Neural cell (in vitro differentiated cells): ENCODE results near the gene SPIN1. TPM values are rescaled to one million over a fixed set of nuclear protein-coding genes. Genes with fewer than 3 reads are reported as not detected.

Source experiments
- H2AFZ ChIP-seq: fragments of 200-600, 300-800 bp; sonication (generic), shearing (Covaris generic); 2 replicates; pipeline ENCODE4 v1.6.0; 2014; ENCODE audit warnings: low read depth, mild to moderate bottlenecking, antibody characterized with exemption, low read length, moderate library complexity
- H3F3A ChIP-seq: fragments of 200-600 bp; shearing (Covaris generic); 2 replicates; pipeline ENCODE4 v1.6.1; 2016; ENCODE audit warnings: mild to moderate bottlenecking, moderate library complexity, mixed read lengths, antibody characterized with exemption, low read length; ENCODE audit not compliant: insufficient read depth, poor library complexity, severe bottlenecking
- H3K27ac ChIP-seq: fragments of 200-600, 300-800 bp; sonication (generic), shearing (Covaris generic); 2 replicates; pipeline ENCODE4 v1.5.1; 2014; ENCODE audit warnings: mild to moderate bottlenecking, low read length, moderate library complexity
- H3K27me3 ChIP-seq: fragments of 300-800, 200-600 bp; sonication (generic), shearing (Covaris generic); 2 replicates; pipeline ENCODE4 v1.6.0; 2014; ENCODE audit warnings: mild to moderate bottlenecking, low read depth, low read length, moderate library complexity; ENCODE audit not compliant: insufficient read depth
- H3K36me3 ChIP-seq: fragments of 300-800, 200-600 bp; sonication (generic), shearing (Covaris generic); 2 replicates; pipeline ENCODE4 v1.5.1; 2014; ENCODE audit warnings: mild to moderate bottlenecking, antibody characterized with exemption, low read length, moderate library complexity; ENCODE audit not compliant: insufficient read depth
- H3K4me2 ChIP-seq: fragments of 300-800, 200-600 bp; sonication (generic), shearing (Covaris generic); 2 replicates; pipeline ENCODE4 v1.6.0; 2014; ENCODE audit warnings: mild to moderate bottlenecking, low read length
- H3K4me3 ChIP-seq: fragments of 300-800, 200-600 bp; sonication (generic), shearing (Covaris generic); 2 replicates; pipeline ENCODE4 v1.5.1; 2014; ENCODE audit warnings: mild to moderate bottlenecking, low read length, moderate library complexity
- H3K79me2 ChIP-seq: fragments of 200-600 bp; shearing (Covaris generic); replicated peaks from 2 replicates; pipeline ENCODE4 v1.6.0; 2014; ENCODE audit warnings: mild to moderate bottlenecking, low read length, moderate library complexity; ENCODE audit not compliant: insufficient read depth
- H3K9ac ChIP-seq: fragments of 300-800, 200-600 bp; sonication (generic), shearing (Covaris generic); 2 replicates; pipeline ENCODE4 v1.6.1; 2016; ENCODE audit warnings: mild to moderate bottlenecking, low read length, mixed read lengths
- H3K9me2 ChIP-seq: fragments of 200-600 bp; shearing (Covaris generic); 2 replicates; pipeline ENCODE4 v1.6.1; 2016; ENCODE audit warnings: mild to moderate bottlenecking, low read length, mixed read lengths; ENCODE audit not compliant: insufficient read depth
- H3K9me3 ChIP-seq: fragments of 200-600, 300-800 bp; sonication (generic), shearing (Covaris generic); 2 replicates; pipeline ENCODE4 v1.6.1; 2016; ENCODE audit warnings: mild to moderate bottlenecking, mixed run types, low read length, moderate library complexity, mixed read lengths
- H4K20me1 ChIP-seq: fragments of 200-600 bp; shearing (Covaris generic); 2 replicates; pipeline ENCODE4 v1.6.1; 2016; ENCODE audit warnings: mild to moderate bottlenecking, mixed run types; ENCODE audit not compliant: insufficient read depth
- EP300 ChIP-seq: fragments of 450-650 bp; conservative IDR thresholded peaks from 2 replicates; pipeline ENCODE4 v1.6.1; 2014; ENCODE audit warnings: antibody characterized with exemption, mild to moderate bottlenecking, moderate library complexity; ENCODE audit not compliant: poor library complexity, severe bottlenecking
- EZH2 ChIP-seq: fragments of 200-600, 300-800 bp; shearing (Covaris generic), sonication (generic); IDR thresholded peaks from 2 replicates; pipeline ENCODE4 v1.6.1; 2014; ENCODE audit warnings: antibody characterized with exemption, low read length, borderline replicate concordance, mild to moderate bottlenecking; ENCODE audit not compliant: insufficient read depth, poor library complexity, severe bottlenecking
- MXI1 ChIP-seq: fragments of 450-650 bp; conservative IDR thresholded peaks from 2 replicates; pipeline ENCODE4 v1.6.1; 2014; ENCODE audit warnings: antibody characterized with exemption, mild to moderate bottlenecking; ENCODE audit not compliant: poor library complexity, severe bottlenecking
- POLR2AphosphoS5 ChIP-seq: IDR thresholded peaks from 2 replicates; pipeline ENCODE4 v1.6.1; 2012
- RAD21 ChIP-seq: fragments of 450-650 bp; conservative IDR thresholded peaks from 2 replicates; pipeline ENCODE4 v1.6.1; 2014; ENCODE audit warnings: antibody characterized with exemption, mild to moderate bottlenecking, moderate library complexity
- SMC3 ChIP-seq: fragments of 450-650 bp; conservative IDR thresholded peaks from 2 replicates; pipeline ENCODE4 v1.6.1; 2014; ENCODE audit warnings: antibody characterized with exemption, mild to moderate bottlenecking, moderate library complexity; ENCODE audit not compliant: poor library complexity
- TAF1 ChIP-seq: IDR thresholded peaks from 2 replicates; pipeline ENCODE4 v1.6.1; 2012; ENCODE audit warnings: low read depth
- polyA plus RNA-seq: library from polyadenylated mRNA; depleted of rRNA; stranded (reverse); fragments of >200 nt; gene quantifications from 2 replicates; pipeline ENCODE4 v1.2.3, GENCODE V29; 2014
- TF ChIP-seq, protein P1 (sequence below): IDR thresholded peaks from 2 replicates; pipeline ENCODE4 v1.6.1; 2012; ENCODE audit warnings: borderline replicate concordance
- TF ChIP-seq, protein P2 (sequence below): fragments of 450-650 bp; IDR thresholded peaks from 2 replicates; pipeline ENCODE4 v1.5.1; 2014; ENCODE audit warnings: antibody characterized with exemption, mild to moderate bottlenecking, moderate library complexity; ENCODE audit not compliant: poor library complexity, severe bottlenecking

SPIN1 gene
- polyA plus RNA-seq, 1 donor from 2014 or later: 282 TPM

DNA sequence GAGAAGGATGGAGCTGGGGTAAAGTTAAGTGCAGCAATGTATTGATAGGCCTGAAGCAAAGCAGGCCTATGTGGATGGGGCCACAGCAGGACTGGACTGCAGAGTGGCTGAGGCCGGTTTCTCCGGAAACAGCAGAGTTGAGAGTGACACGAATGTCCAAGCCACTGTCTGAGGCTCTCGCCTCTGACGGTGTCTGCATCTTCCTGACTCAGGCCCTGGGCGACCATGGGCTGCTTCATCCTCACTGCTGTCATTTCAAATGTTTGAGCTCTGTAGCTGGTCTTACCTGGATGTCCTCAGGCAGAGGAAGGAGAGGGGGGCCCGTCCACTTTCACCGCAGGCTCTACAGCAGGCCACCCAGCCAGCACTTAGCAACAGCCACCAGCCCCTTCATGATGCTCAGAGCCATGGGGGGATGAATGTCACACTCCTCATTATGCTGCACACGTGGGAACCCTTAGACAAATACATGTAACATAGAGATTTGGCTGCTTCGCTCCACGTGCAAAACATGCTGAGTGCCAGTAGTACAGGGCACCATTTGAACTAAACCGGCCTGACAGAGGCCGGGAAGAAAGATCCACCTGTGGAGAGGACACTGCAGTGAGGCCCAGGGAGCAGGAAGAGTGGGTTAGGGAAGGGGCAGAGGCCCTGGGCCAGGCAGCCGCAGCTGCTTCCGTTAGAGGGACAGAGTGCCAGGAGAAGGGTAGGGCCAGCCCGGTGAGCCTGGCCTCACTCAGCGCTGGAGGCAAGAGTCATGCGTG is 115.0 kb downstream of the SPIN1 start:
- no peaks in the 10 kb centered on the region for H3K79me2 ChIP-seq
- no peaks in the 10 kb centered on the region for H3F3A ChIP-seq
- no peaks in the 10 kb centered on the region for H3K36me3 ChIP-seq
- TF ChIP-seq SMC3: no peak
- no peak for TF ChIP-seq RAD21
- TF ChIP-seq, protein P1, sequence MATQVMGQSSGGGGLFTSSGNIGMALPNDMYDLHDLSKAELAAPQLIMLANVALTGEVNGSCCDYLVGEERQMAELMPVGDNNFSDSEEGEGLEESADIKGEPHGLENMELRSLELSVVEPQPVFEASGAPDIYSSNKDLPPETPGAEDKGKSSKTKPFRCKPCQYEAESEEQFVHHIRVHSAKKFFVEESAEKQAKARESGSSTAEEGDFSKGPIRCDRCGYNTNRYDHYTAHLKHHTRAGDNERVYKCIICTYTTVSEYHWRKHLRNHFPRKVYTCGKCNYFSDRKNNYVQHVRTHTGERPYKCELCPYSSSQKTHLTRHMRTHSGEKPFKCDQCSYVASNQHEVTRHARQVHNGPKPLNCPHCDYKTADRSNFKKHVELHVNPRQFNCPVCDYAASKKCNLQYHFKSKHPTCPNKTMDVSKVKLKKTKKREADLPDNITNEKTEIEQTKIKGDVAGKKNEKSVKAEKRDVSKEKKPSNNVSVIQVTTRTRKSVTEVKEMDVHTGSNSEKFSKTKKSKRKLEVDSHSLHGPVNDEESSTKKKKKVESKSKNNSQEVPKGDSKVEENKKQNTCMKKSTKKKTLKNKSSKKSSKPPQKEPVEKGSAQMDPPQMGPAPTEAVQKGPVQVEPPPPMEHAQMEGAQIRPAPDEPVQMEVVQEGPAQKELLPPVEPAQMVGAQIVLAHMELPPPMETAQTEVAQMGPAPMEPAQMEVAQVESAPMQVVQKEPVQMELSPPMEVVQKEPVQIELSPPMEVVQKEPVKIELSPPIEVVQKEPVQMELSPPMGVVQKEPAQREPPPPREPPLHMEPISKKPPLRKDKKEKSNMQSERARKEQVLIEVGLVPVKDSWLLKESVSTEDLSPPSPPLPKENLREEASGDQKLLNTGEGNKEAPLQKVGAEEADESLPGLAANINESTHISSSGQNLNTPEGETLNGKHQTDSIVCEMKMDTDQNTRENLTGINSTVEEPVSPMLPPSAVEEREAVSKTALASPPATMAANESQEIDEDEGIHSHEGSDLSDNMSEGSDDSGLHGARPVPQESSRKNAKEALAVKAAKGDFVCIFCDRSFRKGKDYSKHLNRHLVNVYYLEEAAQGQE: no peak
- no peak for TF ChIP-seq EZH2
- no peak for TF ChIP-seq EP300
- TF ChIP-seq, protein P2, sequence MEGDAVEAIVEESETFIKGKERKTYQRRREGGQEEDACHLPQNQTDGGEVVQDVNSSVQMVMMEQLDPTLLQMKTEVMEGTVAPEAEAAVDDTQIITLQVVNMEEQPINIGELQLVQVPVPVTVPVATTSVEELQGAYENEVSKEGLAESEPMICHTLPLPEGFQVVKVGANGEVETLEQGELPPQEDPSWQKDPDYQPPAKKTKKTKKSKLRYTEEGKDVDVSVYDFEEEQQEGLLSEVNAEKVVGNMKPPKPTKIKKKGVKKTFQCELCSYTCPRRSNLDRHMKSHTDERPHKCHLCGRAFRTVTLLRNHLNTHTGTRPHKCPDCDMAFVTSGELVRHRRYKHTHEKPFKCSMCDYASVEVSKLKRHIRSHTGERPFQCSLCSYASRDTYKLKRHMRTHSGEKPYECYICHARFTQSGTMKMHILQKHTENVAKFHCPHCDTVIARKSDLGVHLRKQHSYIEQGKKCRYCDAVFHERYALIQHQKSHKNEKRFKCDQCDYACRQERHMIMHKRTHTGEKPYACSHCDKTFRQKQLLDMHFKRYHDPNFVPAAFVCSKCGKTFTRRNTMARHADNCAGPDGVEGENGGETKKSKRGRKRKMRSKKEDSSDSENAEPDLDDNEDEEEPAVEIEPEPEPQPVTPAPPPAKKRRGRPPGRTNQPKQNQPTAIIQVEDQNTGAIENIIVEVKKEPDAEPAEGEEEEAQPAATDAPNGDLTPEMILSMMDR: no peak
- no peaks in the 10 kb centered on the region for H4K20me1 ChIP-seq
- H3K9me2 ChIP-seq: no peaks in the 10 kb centered on the region
- no peak overlapping the region for H3K27ac ChIP-seq
- H3K4me3 ChIP-seq: no peak overlapping the region
- H3K27me3 ChIP-seq: no peaks in the 10 kb centered on the region
- H3K9ac ChIP-seq: no peak overlapping the region
- H2AFZ ChIP-seq: no peak overlapping the region
- H3K9me3 ChIP-seq: no peaks in the 10 kb centered on the region
- no peak overlapping the region for H3K4me2 ChIP-seq

DNA sequence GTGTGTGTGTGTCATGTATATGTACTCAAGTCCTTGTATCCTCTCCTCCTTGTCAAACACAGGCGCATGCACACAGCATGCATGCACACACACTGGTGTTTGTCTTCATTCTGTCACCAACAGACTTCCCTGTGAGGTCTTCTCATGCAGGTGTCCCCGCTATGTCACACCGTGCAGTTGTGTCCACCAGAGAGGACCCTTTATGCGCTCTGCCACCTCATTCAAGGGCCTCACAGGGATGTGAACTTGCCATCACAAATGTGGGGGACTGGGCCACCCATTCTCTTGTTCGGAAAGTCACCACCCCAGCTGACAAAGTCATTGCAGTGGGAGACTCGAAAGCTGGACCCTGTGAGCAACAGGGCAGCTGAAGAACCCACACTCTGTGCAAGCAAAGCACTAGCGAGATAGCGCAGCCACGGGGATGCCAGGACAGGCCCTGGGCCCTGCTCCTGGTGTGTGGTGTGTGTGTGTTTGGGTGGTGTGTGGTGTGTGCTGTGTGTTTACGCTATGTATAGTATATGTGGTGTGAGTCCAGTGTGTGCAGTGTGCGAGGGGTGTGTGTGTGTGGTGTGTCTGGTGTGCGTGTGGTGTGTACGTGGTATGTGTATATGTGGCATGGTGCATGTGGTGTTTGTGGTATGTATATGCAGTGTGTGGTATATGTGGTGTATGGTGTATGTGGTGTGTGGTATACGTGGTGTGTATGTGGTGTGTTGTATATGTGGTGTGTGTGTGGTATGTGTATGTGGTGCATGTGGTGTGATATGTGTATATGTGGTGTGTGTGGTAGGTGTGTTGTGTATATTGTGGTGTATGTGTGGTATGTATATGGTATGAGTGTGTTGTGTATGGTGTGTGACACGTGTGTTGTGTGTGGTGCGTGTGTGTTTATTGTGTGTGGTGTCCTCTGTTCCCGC is 115.9 kb downstream of the SPIN1 start:
- Histone ChIP-seq H3K36me3 (no peaks in the 10 kb centered on the region), H2AFZ (no peak overlapping the region), H3K9me3 (no peaks in the 10 kb centered on the region), H3K9ac (no peak overlapping the region), H3K4me3 (no peak overlapping the region), H3K79me2 (no peaks in the 10 kb centered on the region), H3K4me2 (no peak overlapping the region), H3F3A (no peaks in the 10 kb centered on the region), H3K27ac (no peak overlapping the region), H3K27me3 (no peaks in the 10 kb centered on the region), H4K20me1 (no peaks in the 10 kb centered on the region), H3K9me2 (no peaks in the 10 kb centered on the region)
- TF ChIP-seq MXI1 (no peak), SMC3 (no peak), POLR2AphosphoS5 (no peak), EZH2 (no peak), EP300 (no peak), TAF1 (no peak)
- TF ChIP-seq, protein P2: no peak
- TF ChIP-seq, protein P1: no peak
